Thoracic aorta (tissue), 2 donors: ENCODE measurements around the gene MTUS2. TPM values are rescaled to one million over a fixed set of nuclear protein-coding genes. Genes with fewer than 3 reads are reported as not detected.

Experiments used
- ATAC-seq: fragments of 150-250 bp; one replicate; pipeline ENCODE4 v1.8.0; 2017; ENCODE audit warnings: low read depth; ENCODE audit not compliant: insufficient number of reproducible peaks, low FRiP score
- DNase-seq: peaks from one replicate; pipeline ENCODE4 v3.0.0-alpha.2; 2020; ENCODE audit warnings: low spot score
- H3K27ac ChIP-seq, 2 donors: fragments of 200-600 bp; sonication (generic); 1 replicate in 1 of 2; 2 replicates in 1 of 2; pipeline ENCODE4 v1.5.1; 2016; ENCODE audit warnings: mild to moderate bottlenecking in 2 of 2, moderate library complexity in 2 of 2
- H3K27me3 ChIP-seq: fragments of 200-600 bp; sonication (generic); replicated peaks from 2 replicates; pipeline ENCODE4 v1.6.0; 2016; ENCODE audit warnings: mild to moderate bottlenecking; ENCODE audit not compliant: insufficient read depth
- H3K36me3 ChIP-seq: fragments of 200-600 bp; sonication (generic); one replicate; pipeline ENCODE4 v1.5.1; 2016
- H3K4me1 ChIP-seq, 2 donors: fragments of 200-600 bp; sonication (generic); 1 replicate in 1 of 2; 2 replicates in 1 of 2; pipeline versions ENCODE4 v1.5.1 to v1.6.0; 2016; ENCODE audit warnings: low read depth in 2 of 2, mild to moderate bottlenecking in 1 of 2; ENCODE audit not compliant: control insufficient read depth in 1 of 2
- H3K4me3 ChIP-seq: fragments of 200-600 bp; sonication (generic); 2 replicates; pipeline ENCODE4 v1.5.1; 2016; ENCODE audit warnings: mild to moderate bottlenecking
- H3K9me3 ChIP-seq: fragments of 200-600 bp; sonication (generic); 2 replicates; pipeline ENCODE4 v1.5.1; 2016
- CTCF ChIP-seq: fragments of 200-600 bp; sonication (generic); IDR thresholded peaks from one replicate; pipeline ENCODE4 v1.5.1; 2019; ENCODE audit warnings: antibody characterized with exemption
- total RNA-seq, 2 donors: library from RNA; depleted of rRNA; stranded (reverse); fragments of >200 nt; gene quantifications; one replicate each; pipeline versions ENCODE4 v1.1.0 to v1.2.3, GENCODE V29; 2016

The MTUS2 gene
- total RNA-seq, 2 donors from 2014 or later, result 14.9 to 26.4 TPM

- Histone ChIP-seq H3K27ac (no peak overlapping the region), H3K36me3 (peaks cover 27% of the 10 kb centered on the region)
These were observed 691.1 kb downstream of the MTUS2 start for GRCh38 chr13:29511106-29511796.

GRCh38 chr13:29511980-29512379, 691.8 kb downstream of the MTUS2 start:
- no peaks in the 10 kb centered on the region for H3K27me3 ChIP-seq
- no peak overlapping the region for H3K4me3 ChIP-seq
- H3K27ac ChIP-seq, result no peak overlapping the region
- DNase-seq (no peak), ATAC-seq (no peak)
- H3K36me3 ChIP-seq, result peaks cover 32% of the 10 kb centered on the region
- H3K9me3 ChIP-seq, result no peaks in the 10 kb centered on the region
- TF ChIP-seq CTCF, result no peak
- H3K4me1 ChIP-seq, result peaks cover 0 to 13% of the 10 kb centered on the region in 2 donors

More at GRCh38 chr13:29511106-29511796, 691.1 kb downstream of the MTUS2 start:
- no peaks in the 10 kb centered on the region for H3K9me3 ChIP-seq
- ATAC-seq, result no peak
- peaks cover 0 to 13% of the 10 kb centered on the region in 2 donors for H3K4me1 ChIP-seq
- no peak overlapping the region for H3K4me3 ChIP-seq
- H3K27me3 ChIP-seq, result no peaks in the 10 kb centered on the region
- no peak for DNase-seq
- TF ChIP-seq CTCF, result no peak

GRCh38 chr13:29513002-29513980, 693.2 kb downstream of the MTUS2 start:
- Histone ChIP-seq H3K36me3 (peaks cover 42% of the 10 kb centered on the region), H3K4me3 (no peak overlapping the region), H3K4me1 (peaks cover 0 to 5% of the 10 kb centered on the region in 2 donors), H3K27ac (no peak overlapping the region), H3K27me3 (no peaks in the 10 kb centered on the region), H3K9me3 (no peaks in the 10 kb centered on the region)
- ATAC-seq (no peak), DNase-seq (no peak)
- TF ChIP-seq CTCF, result no peak

- TF ChIP-seq CTCF, result no peak
- no peak for ATAC-seq
- H3K36me3 ChIP-seq, result peaks cover 42% of the 10 kb centered on the region
These were observed 694.0 kb downstream of the MTUS2 start for GRCh38 chr13:29513981-29514719.

More at GRCh38 chr13:29513981-29514719, 694.0 kb downstream of the MTUS2 start:
- no peaks in the 10 kb centered on the region for H3K9me3 ChIP-seq
- no peaks in the 10 kb centered on the region for H3K4me1 ChIP-seq
- no peak overlapping the region for H3K27ac ChIP-seq
- H3K4me3 ChIP-seq, result no peak overlapping the region
- DNase-seq, result no peak
- no peaks in the 10 kb centered on the region for H3K27me3 ChIP-seq
